Neural crest cell (in vitro differentiated cells): ENCODE measurements around the gene ITPA. TPM values are rescaled to one million over a fixed set of nuclear protein-coding genes. Genes with fewer than 3 reads are reported as not detected.

Experiments
- DNase-seq: peaks from one replicate; pipeline ENCODE4 v3.0.0; 2021; ENCODE audit warnings: low read depth, mixed read lengths, low spot score
- H3K27ac Mint-ChIP-seq: one replicate; pipeline ENCODE4 v1.8.0; 2021; ENCODE audit warnings: mild to moderate bottlenecking, mixed read lengths; ENCODE audit not compliant: unreplicated experiment
- H3K27me3 Mint-ChIP-seq: 2 replicates; pipeline ENCODE4 v1.8.0; 2021; ENCODE audit warnings: low read depth, mild to moderate bottlenecking, mixed read lengths
- H3K36me3 Mint-ChIP-seq: 2 replicates; pipeline ENCODE4 v1.8.0; 2021; ENCODE audit warnings: low read depth, mild to moderate bottlenecking, mixed read lengths
- H3K4me1 Mint-ChIP-seq: 2 replicates; pipeline ENCODE4 v1.8.0; 2021; ENCODE audit warnings: mixed read lengths
- H3K4me3 Mint-ChIP-seq: one replicate; pipeline ENCODE4 v1.8.0; 2021; ENCODE audit warnings: mild to moderate bottlenecking, mixed read lengths
- H3K9me3 Mint-ChIP-seq: 2 replicates; pipeline ENCODE4 v1.8.0; 2021; ENCODE audit warnings: mixed read lengths
- total RNA-seq: library from RNA; stranded (reverse); gene quantifications from 2 replicates; pipeline ENCODE4 v1.2.1, GENCODE V29; 2021
- TF ChIP-seq, protein P1 (sequence below): fragments of 200-600 bp; sonication (generic); conservative IDR thresholded peaks from 2 replicates; pipeline ENCODE4 v1.5.0; 2021; ENCODE audit warnings: antibody characterized with exemption, mild to moderate bottlenecking

Gene ITPA
- total RNA-seq, 1 donor from 2014 or later: 67.0 TPM

DNA sequence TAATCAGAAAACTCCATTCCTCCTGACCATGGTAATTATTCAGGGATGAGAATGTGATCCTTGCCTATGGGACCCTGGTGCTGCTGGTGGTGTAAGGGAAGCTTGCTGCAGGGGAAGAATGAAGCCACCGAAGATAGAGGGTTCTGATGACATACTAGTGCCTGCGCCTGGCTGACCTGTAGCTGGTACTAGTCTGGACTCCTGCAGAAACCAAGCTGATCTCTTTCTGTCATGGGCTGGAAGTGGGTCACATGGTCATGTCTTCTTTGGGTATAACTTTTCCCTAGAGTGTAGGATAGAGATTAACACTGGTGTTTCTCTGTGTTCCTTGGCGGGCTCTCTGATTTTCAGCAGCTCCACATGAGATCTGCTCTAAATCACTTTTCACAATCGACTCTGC lies 38.3 kb downstream of the ITPA start:
- Mint-ChIP-seq H3K27ac (no peak overlapping the region), H3K27me3 (peaks cover 81% of the 10 kb centered on the region), H3K4me1 (peaks cover 4% of the 10 kb centered on the region), H3K4me3 (no peak overlapping the region), H3K36me3 (peaks cover 3% of the 10 kb centered on the region), H3K9me3 (no peaks in the 10 kb centered on the region)
- no peak for DNase-seq
- TF ChIP-seq, protein P1, sequence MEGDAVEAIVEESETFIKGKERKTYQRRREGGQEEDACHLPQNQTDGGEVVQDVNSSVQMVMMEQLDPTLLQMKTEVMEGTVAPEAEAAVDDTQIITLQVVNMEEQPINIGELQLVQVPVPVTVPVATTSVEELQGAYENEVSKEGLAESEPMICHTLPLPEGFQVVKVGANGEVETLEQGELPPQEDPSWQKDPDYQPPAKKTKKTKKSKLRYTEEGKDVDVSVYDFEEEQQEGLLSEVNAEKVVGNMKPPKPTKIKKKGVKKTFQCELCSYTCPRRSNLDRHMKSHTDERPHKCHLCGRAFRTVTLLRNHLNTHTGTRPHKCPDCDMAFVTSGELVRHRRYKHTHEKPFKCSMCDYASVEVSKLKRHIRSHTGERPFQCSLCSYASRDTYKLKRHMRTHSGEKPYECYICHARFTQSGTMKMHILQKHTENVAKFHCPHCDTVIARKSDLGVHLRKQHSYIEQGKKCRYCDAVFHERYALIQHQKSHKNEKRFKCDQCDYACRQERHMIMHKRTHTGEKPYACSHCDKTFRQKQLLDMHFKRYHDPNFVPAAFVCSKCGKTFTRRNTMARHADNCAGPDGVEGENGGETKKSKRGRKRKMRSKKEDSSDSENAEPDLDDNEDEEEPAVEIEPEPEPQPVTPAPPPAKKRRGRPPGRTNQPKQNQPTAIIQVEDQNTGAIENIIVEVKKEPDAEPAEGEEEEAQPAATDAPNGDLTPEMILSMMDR: no peak

DNA sequence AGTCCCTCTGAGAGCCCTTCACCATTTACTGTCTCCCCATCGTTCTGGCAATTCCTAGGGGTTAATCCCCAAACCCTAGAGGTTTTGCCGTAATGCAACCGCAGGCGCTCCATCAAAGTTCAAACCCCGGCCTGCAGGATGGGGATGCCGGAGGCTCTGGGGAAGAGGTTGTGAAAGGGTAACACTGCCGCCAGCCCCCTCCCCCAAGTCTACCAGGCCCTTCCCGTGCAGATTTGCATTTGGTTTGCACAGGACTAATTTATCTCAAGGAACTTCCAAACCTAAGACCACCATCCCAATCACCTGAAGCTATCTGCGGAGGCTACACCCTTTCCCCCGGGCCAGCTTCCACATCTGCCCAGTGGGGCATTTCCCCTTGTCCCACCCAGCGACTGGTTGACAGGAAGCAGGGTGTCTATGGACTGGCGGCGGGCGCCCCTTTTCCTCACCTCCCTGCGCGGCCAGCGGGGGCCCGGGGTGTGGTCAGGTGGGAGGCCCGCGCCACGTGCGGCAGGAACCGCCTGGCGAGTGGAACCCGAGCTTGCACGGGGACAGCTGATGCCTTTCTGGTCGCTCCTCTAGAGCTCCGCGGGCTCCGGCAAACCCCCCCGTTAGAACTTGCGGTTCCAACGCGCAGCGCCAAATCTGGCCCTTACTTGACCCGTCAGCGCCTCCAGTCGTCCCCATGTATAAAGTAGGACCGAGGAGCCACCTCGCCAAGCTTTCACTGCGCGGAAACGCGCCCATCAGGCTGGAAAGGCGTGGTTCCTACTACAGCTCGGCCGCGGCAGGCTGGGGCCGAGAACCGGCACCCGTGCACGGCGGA lies 39.1 kb downstream of the ITPA start:
- H3K9me3 Mint-ChIP-seq: no peaks in the 10 kb centered on the region
- TF ChIP-seq, protein P1: no peak
- peaks cover 76% of the 10 kb centered on the region for H3K27me3 Mint-ChIP-seq
- peaks cover 3% of the 10 kb centered on the region for H3K36me3 Mint-ChIP-seq
- no peak overlapping the region for H3K4me3 Mint-ChIP-seq
- H3K27ac Mint-ChIP-seq: no peak overlapping the region
- H3K4me1 Mint-ChIP-seq: peaks cover 4% of the 10 kb centered on the region
- peak; percentile 10 for DNase-seq

DNA sequence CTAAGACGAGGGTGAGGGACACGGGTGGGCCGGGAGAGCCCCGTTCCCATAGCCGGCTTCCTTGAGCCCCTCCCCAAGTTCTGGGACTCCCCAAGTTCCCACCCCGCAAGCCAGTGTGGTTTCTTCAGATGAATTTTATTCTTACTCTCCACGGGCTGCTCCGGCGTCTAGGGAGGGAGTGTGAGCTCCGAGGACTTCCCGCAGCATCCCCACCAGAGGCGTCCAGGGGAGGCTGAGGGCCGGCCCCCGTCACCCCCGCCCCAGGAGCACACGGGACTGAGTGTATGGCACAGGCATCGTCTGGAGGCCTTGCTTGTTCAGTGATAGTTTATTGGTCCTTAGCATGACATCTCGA lies 39.7 kb downstream of the ITPA start:
- Mint-ChIP-seq H3K36me3 (peaks cover 3% of the 10 kb centered on the region), H3K4me3 (no peak overlapping the region), H3K27me3 (peaks cover 70% of the 10 kb centered on the region), H3K9me3 (no peaks in the 10 kb centered on the region), H3K4me1 (peaks cover 4% of the 10 kb centered on the region), H3K27ac (no peak overlapping the region)
- TF ChIP-seq, protein P1: no peak
- no peak for DNase-seq

- Mint-ChIP-seq H3K27me3 (peaks cover 59% of the 10 kb centered on the region), H3K4me3 (no peak overlapping the region), H3K36me3 (peaks cover 5% of the 10 kb centered on the region), H3K4me1 (peaks cover 4% of the 10 kb centered on the region), H3K9me3 (no peaks in the 10 kb centered on the region), H3K27ac (no peak overlapping the region)
- peak; percentile 19 for DNase-seq
- TF ChIP-seq, protein P1: peak; percentile 54
Measured at GRCh38 chr20:3250091-3250504, 40.8 kb downstream of the ITPA start.

- H3K9me3 Mint-ChIP-seq: no peaks in the 10 kb centered on the region
- no peak overlapping the region for H3K4me3 Mint-ChIP-seq
- H3K36me3 Mint-ChIP-seq: peaks cover 5% of the 10 kb centered on the region
- H3K27ac Mint-ChIP-seq: no peak overlapping the region
- H3K4me1 Mint-ChIP-seq: peaks cover 4% of the 10 kb centered on the region
- TF ChIP-seq, protein P1: no peak
- H3K27me3 Mint-ChIP-seq: peaks cover 46% of the 10 kb centered on the region
- no peak for DNase-seq
Measured at GRCh38 chr20:3251806-3252205, 42.5 kb downstream of the ITPA start.
